Liver (tissue), 3 donors: Measurements from ENCODE around the gene POLR3A.

Experiments used
- ATF3 ChIP-seq: IDR thresholded peaks from 2 replicates; pipeline ENCODE4 v1.6.1; 2016; ENCODE audit warnings: antibody characterized with exemption
- EGR1 ChIP-seq, 2 donors: IDR thresholded peaks; 2 replicates each; pipeline ENCODE4 v1.6.1; 2016 to 2018; ENCODE audit warnings: antibody characterized with exemption in 2 of 2, low read depth in 2 of 2
- GABPA ChIP-seq, 2 donors: IDR thresholded peaks in 1 of 2; conservative IDR thresholded peaks in 1 of 2; 2 replicates each; pipeline ENCODE4 v1.6.1; 2016; ENCODE audit warnings: antibody characterized with exemption in 2 of 2, mild to moderate bottlenecking in 1 of 2, moderate library complexity in 1 of 2
- HNF4A ChIP-seq, 2 donors: conservative IDR thresholded peaks; 2 replicates each; pipeline ENCODE4 v1.6.1; 2016; ENCODE audit warnings: antibody characterized with exemption in 2 of 2, mild to moderate bottlenecking in 2 of 2
- JUND ChIP-seq, 2 donors: IDR thresholded peaks; 2 replicates each; pipeline ENCODE4 v1.6.1; 2016; ENCODE audit warnings: antibody characterized with exemption in 2 of 2
- NR2F2 ChIP-seq: IDR thresholded peaks from 2 replicates; pipeline ENCODE4 v1.6.1; 2016; ENCODE audit warnings: antibody characterized with exemption
- RAD21 ChIP-seq, 2 donors: IDR thresholded peaks; 2 replicates each; pipeline ENCODE4 v1.6.1; 2016; ENCODE audit warnings: antibody characterized with exemption in 2 of 2, mild to moderate bottlenecking in 2 of 2
- RXRA ChIP-seq, 2 donors: IDR thresholded peaks; 2 replicates each; pipeline ENCODE4 v1.6.1; 2017 to 2018; ENCODE audit warnings: antibody characterized with exemption in 2 of 2, mild to moderate bottlenecking in 1 of 2
- SP1 ChIP-seq: IDR thresholded peaks from 2 replicates; pipeline ENCODE4 v1.6.1; 2018; ENCODE audit warnings: antibody characterized with exemption, mild to moderate bottlenecking
- TAF1 ChIP-seq: conservative IDR thresholded peaks from 2 replicates; pipeline ENCODE4 v1.6.1; 2016; ENCODE audit warnings: antibody characterized with exemption, mild to moderate bottlenecking
- YY1 ChIP-seq: IDR thresholded peaks from 2 replicates; pipeline ENCODE4 v1.6.1; 2016; ENCODE audit warnings: antibody characterized with exemption, mild to moderate bottlenecking
- TF ChIP-seq, protein P1 (sequence below): fragments of 150-350 bp; IDR thresholded peaks from 2 replicates; pipeline ENCODE4 v1.5.1; 2017; ENCODE audit warnings: improper control_type of control experiment, low read depth, low read length; ENCODE audit not compliant: missing input control
- TF ChIP-seq, protein P2 (sequence below): IDR thresholded peaks from 2 replicates; pipeline ENCODE4 v1.6.1; 2016; ENCODE audit warnings: antibody characterized with exemption
- donor health status: healthy.
- donor health status: healthy.

DNA sequence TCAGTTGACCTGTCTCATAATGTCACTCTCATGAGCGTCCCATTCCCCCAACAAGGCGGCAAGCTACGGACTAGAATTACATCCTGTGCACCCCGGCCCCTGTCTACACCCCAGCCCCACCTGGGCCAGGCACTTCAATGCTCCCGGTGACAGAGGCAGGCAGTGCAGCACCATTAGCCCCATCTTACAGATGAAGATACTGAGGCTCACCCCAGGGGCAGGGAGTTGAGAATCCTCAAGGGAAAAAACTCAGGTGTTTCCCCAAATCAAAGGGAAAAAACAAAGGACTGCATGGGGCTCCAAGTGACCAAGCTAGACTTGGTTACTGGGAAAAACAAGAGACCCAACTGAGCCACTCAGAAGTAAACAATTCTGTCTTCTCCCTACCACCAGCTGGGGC, 107.3 kb downstream of the POLR3A start:
- TF ChIP-seq, protein P1, sequence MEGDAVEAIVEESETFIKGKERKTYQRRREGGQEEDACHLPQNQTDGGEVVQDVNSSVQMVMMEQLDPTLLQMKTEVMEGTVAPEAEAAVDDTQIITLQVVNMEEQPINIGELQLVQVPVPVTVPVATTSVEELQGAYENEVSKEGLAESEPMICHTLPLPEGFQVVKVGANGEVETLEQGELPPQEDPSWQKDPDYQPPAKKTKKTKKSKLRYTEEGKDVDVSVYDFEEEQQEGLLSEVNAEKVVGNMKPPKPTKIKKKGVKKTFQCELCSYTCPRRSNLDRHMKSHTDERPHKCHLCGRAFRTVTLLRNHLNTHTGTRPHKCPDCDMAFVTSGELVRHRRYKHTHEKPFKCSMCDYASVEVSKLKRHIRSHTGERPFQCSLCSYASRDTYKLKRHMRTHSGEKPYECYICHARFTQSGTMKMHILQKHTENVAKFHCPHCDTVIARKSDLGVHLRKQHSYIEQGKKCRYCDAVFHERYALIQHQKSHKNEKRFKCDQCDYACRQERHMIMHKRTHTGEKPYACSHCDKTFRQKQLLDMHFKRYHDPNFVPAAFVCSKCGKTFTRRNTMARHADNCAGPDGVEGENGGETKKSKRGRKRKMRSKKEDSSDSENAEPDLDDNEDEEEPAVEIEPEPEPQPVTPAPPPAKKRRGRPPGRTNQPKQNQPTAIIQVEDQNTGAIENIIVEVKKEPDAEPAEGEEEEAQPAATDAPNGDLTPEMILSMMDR, result no peak
- TF ChIP-seq EGR1 (IDR thresholded peaks at IDR 0.05; ENCODE audit: low read depth in 2 of 2) (no peak), ATF3 (no peak), YY1 (no peak), RXRA (IDR thresholded peaks at IDR 0.05) (no peak), JUND (IDR thresholded peaks at IDR 0.05) (no peak), RAD21 (IDR thresholded peaks at IDR 0.05) (no peak), GABPA (IDR thresholded peaks at IDR 0.05 in 1 of 2, conservative IDR thresholded peaks at IDR 0.05 in 1 of 2) (no peak), SP1 (no peak), HNF4A (conservative IDR thresholded peaks at IDR 0.05) (no peak), NR2F2 (no peak), TAF1 (no peak)
- TF ChIP-seq, protein P2, sequence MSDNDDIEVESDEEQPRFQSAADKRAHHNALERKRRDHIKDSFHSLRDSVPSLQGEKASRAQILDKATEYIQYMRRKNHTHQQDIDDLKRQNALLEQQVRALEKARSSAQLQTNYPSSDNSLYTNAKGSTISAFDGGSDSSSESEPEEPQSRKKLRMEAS, result no peak
